Activated effector memory CD4-positive, alpha-beta T cell treated with Interleukin-2 at 50 U/mL for 16 hours (primary cell): ENCODE results near the gene RSRP1.

Experiments used
- DNase-seq: peaks from one replicate; pipeline ENCODE4 v3.0.0-alpha.2; 2020

The RSRP1 gene

GRCh38 chr1:25216123-25216522, 31.1 kb downstream of the RSRP1 start:
- no peak for DNase-seq

- DNase-seq = no peak
Measured at GRCh38 chr1:25212725-25213124, 34.5 kb downstream of the RSRP1 start.

- DNase-seq = no peak
Measured at GRCh38 chr1:25210728-25211127, 36.5 kb downstream of the RSRP1 start.

GRCh38 chr1:25209516-25209915, 37.7 kb downstream of the RSRP1 start:
- DNase-seq = no peak

GRCh38 chr1:25208561-25209222, 38.6 kb downstream of the RSRP1 start:
- no peak for DNase-seq

- no peak for DNase-seq
Measured at GRCh38 chr1:25208092-25208491, 39.2 kb downstream of the RSRP1 start.

- no peak for DNase-seq
Measured at GRCh38 chr1:25206201-25206600, 41.1 kb downstream of the RSRP1 start.

- DNase-seq = no peak
Measured at GRCh38 chr1:25205786-25206185, 41.5 kb downstream of the RSRP1 start.

- DNase-seq = no peak
Measured at GRCh38 chr1:25204797-25205480, 42.3 kb downstream of the RSRP1 start.

GRCh38 chr1:25201006-25201405, 46.2 kb downstream of the RSRP1 start:
- no peak for DNase-seq

GRCh38 chr1:25199819-25200620, 47.2 kb downstream of the RSRP1 start:
- no peak for DNase-seq

- DNase-seq = no peak
Measured at GRCh38 chr1:25198663-25199252, 48.5 kb downstream of the RSRP1 start.

- no peak for DNase-seq
Measured at GRCh38 chr1:25197982-25198662, 49.1 kb downstream of the RSRP1 start.

GRCh38 chr1:25197235-25197975, 49.8 kb downstream of the RSRP1 start:
- DNase-seq = no peak

- no peak for DNase-seq
Measured at GRCh38 chr1:25196830-25197229, 50.4 kb downstream of the RSRP1 start.

GRCh38 chr1:25195835-25196234, 51.4 kb downstream of the RSRP1 start:
- DNase-seq = no peak

GRCh38 chr1:25194572-25195020, 52.7 kb downstream of the RSRP1 start:
- DNase-seq = no peak

- no peak for DNase-seq
Measured at GRCh38 chr1:25194054-25194453, 53.2 kb downstream of the RSRP1 start.

- DNase-seq = no peak
Measured at GRCh38 chr1:25193229-25193628, 54.0 kb downstream of the RSRP1 start.
